PC-9 (cell line): ENCODE data around the gene ITGA2. TPM values are rescaled to one million over a fixed set of nuclear protein-coding genes. Genes with fewer than 3 reads are reported as not detected.
"Not testable (repeated sequence)": the region's sequence is repeated elsewhere in the genome, so short reads cannot be mapped to it uniquely, and the experiment has no call there.

Source experiments
- BruUV-seq: library from RNA; stranded (reverse); fragments of 400-500 nt; replicated peaks from 2 replicates; lab custom pipeline; 2021; lab: Mats Ljungman, UMichigan
- CTCF ChIA-PET: fragments of 300-600 bp; sonication (Branson Sonifier 250); formaldehyde crosslinking; loops from one replicate; lab custom pipeline; 2022; ENCODE audit warnings: antibody characterized with exemption; lab: Charles Lee
- POLR2A ChIA-PET: fragments of 300-600 bp; sonication (Branson Sonifier 250); formaldehyde crosslinking; loops from one replicate; lab custom pipeline; 2022; ENCODE audit warnings: antibody characterized with exemption; ENCODE audit not compliant: unreplicated experiment; lab: Charles Lee
- DNase-seq, 2 experiments: peaks; one replicate each; pipeline versions ENCODE4 v3.0.0 to v3.0.0-alpha.2; 2015 to 2022; ENCODE audit warnings: mixed read lengths in 1 of 2
- H2AFZ ChIP-seq: fragments of 200-600 bp; sonication (generic); 2 replicates; pipeline ENCODE4 v1.8.1; 2017; ENCODE audit warnings: antibody characterized with exemption
- H3F3A ChIP-seq: fragments of 200-600 bp; sonication (generic); 2 replicates; pipeline ENCODE4 v1.8.1; 2017; ENCODE audit warnings: antibody characterized with exemption, mild to moderate bottlenecking, low read depth; ENCODE audit not compliant: insufficient read depth
- H3K27ac ChIP-seq: fragments of 200-600 bp; sonication (generic); 2 replicates; pipeline ENCODE4 v1.6.1; 2016; ENCODE audit warnings: mixed run types
- H3K27me3 ChIP-seq: fragments of 200-600 bp; sonication (generic); 2 replicates; pipeline ENCODE4 v1.6.1; 2016; ENCODE audit warnings: low read depth, mixed run types; ENCODE audit not compliant: insufficient read depth
- H3K36me3 ChIP-seq: fragments of 200-600 bp; sonication (generic); 2 replicates; pipeline ENCODE4 v1.6.1; 2016; ENCODE audit warnings: low read depth, mixed run types
- H3K4me1 ChIP-seq: fragments of 200-600 bp; sonication (generic); replicated peaks from 2 replicates; pipeline ENCODE4 v1.6.1; 2016; ENCODE audit warnings: mixed run types; ENCODE audit not compliant: insufficient read depth
- H3K4me2 ChIP-seq: fragments of 200-600 bp; sonication (generic); 2 replicates; pipeline ENCODE4 v1.6.1; 2017; ENCODE audit warnings: mixed run types
- H3K4me3 ChIP-seq: fragments of 200-600 bp; sonication (generic); 2 replicates; pipeline ENCODE4 v1.6.1; 2016; ENCODE audit warnings: mixed run types
- H3K79me2 ChIP-seq: fragments of 200-600 bp; sonication (generic); 2 replicates; pipeline ENCODE4 v1.6.1; 2017; ENCODE audit warnings: low read depth, mixed run types
- H3K9me2 ChIP-seq: fragments of 200-600 bp; sonication (generic); 2 replicates; pipeline ENCODE4 v1.8.1; 2017; ENCODE audit warnings: mild to moderate bottlenecking; ENCODE audit not compliant: insufficient read depth
- H3K9me3 ChIP-seq: fragments of 200-600 bp; sonication (generic); 2 replicates; pipeline ENCODE4 v1.8.1; 2016; ENCODE audit warnings: low read depth; ENCODE audit not compliant: insufficient read depth
- H4K20me1 ChIP-seq: fragments of 200-600 bp; sonication (generic); 2 replicates; pipeline ENCODE4 v1.8.1; 2017; ENCODE audit not compliant: insufficient read depth
- EZH2 ChIP-seq: fragments of 200-600 bp; sonication (generic); IDR thresholded peaks from 2 replicates; pipeline ENCODE4 v1.8.0; 2017; ENCODE audit warnings: antibody characterized with exemption, low read depth
- intact Hi-C: fragments of 100-400 bp; cut with micrococcal nuclease; formaldehyde crosslinking; loops from one replicate; pipeline ENCODE4 v1.10.0; 2022; ENCODE audit not compliant: unreplicated experiment
- total RNA-seq: library from RNA; stranded (reverse); gene quantifications from 2 replicates; pipeline ENCODE4 v1.2.3, GENCODE V29; 2021
- TF ChIP-seq, protein P1 (sequence below): fragments of 200-600 bp; sonication (generic); conservative IDR thresholded peaks from 2 replicates; pipeline ENCODE4 v1.6.1; 2017; ENCODE audit warnings: mixed run types, antibody characterized with exemption, mild to moderate bottlenecking, moderate library complexity

The ITGA2 gene
- total RNA-seq, 1 experiment from 2014 or later = 35.8 TPM

DNA sequence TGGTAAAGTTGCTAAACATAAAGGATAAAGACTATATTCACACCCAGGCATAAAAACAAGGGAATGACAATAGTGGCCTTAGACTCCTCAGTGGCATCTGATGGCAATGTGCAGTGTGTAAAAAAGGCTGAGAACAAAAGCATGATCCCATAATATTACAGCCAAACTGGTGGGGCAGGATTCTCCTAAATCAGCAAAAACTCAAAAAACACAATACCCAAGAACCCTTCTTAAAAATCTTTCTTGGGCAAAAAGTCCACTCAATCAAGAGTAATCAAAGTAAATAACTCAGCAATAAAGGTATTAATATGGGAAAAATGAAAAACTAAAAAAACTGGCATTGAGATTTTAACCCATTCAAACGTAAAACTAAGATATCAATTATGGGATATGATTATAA lies 122.0 kb downstream of the ITGA2 start:
- Histone ChIP-seq H3K4me1 (peaks cover 18% of the 10 kb centered on the region), H3K9me3 (no peaks in the 10 kb centered on the region), H3K27me3 (no peaks in the 10 kb centered on the region), H3K36me3 (no peaks in the 10 kb centered on the region), H3K27ac (no peak overlapping the region), H3F3A (no peaks in the 10 kb centered on the region), H3K4me3 (no peak overlapping the region), H2AFZ (no peak overlapping the region), H4K20me1 (no peaks in the 10 kb centered on the region), H3K79me2 (peaks cover 10% of the 10 kb centered on the region), H3K4me2 (peak overlapping the region; percentile 88), H3K9me2 (no peaks in the 10 kb centered on the region)
- BruUV-seq = no TSS peak
- intact Hi-C loops = no loop called here
- ChIA-PET POLR2A (no interaction called here), CTCF (no interaction called here)
- no peak for TF ChIP-seq EZH2
- TF ChIP-seq, protein P1, sequence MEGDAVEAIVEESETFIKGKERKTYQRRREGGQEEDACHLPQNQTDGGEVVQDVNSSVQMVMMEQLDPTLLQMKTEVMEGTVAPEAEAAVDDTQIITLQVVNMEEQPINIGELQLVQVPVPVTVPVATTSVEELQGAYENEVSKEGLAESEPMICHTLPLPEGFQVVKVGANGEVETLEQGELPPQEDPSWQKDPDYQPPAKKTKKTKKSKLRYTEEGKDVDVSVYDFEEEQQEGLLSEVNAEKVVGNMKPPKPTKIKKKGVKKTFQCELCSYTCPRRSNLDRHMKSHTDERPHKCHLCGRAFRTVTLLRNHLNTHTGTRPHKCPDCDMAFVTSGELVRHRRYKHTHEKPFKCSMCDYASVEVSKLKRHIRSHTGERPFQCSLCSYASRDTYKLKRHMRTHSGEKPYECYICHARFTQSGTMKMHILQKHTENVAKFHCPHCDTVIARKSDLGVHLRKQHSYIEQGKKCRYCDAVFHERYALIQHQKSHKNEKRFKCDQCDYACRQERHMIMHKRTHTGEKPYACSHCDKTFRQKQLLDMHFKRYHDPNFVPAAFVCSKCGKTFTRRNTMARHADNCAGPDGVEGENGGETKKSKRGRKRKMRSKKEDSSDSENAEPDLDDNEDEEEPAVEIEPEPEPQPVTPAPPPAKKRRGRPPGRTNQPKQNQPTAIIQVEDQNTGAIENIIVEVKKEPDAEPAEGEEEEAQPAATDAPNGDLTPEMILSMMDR = no peak
- DNase-seq = no peak

DNA sequence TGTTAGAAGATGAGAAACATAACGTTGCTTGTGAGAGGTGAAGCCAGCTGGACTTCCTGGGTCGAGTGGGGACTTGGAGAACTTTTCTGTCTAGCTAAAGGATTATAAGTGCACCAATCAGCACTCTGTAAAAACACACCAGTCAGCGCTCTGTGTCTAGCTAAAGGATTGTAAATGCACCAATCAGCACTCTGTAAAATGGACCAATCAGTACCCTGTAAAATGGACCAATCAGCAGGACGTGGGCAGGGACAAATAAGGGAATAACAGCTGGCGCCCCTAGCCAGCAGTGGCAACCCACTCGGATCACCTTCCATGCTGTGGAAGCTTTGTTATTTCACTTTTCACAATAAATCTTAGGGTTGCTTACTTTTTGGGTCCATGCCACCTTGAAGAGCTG lies 123.2 kb downstream of the ITGA2 start:
- H3K27me3 ChIP-seq, H4K20me1 ChIP-seq, CTCF ChIA-PET, BruUV-seq, H3K36me3 ChIP-seq, H3K4me2 ChIP-seq, H3K9me2 ChIP-seq, intact Hi-C loops, POLR2A ChIA-PET, H3F3A ChIP-seq, H3K9me3 ChIP-seq, H3K4me3 ChIP-seq, H3K27ac ChIP-seq, H2AFZ ChIP-seq, DNase-seq: not testable (repeated sequence)
- peaks cover 18% of the 10 kb centered on the region for H3K4me1 ChIP-seq
- H3K79me2 ChIP-seq = peaks cover 10% of the 10 kb centered on the region

DNA sequence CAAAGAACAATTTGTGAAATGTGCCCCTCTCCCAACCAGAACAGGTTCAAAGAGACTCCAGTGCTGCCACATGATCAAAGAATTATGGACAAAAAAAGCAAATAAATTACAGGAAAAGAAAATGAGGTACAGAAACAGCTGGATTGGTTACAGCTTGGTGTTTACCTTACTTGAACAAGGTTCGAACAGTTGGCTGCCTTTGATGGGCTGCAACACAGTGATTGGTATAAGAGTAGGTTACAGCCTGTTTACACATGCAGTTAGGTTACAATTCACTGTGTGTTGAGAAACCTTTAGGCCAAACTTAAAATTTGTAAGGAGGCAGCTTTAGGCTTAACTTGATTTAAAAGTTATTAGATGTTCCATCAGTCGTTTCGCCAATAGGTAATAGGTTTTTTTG lies 123.8 kb downstream of the ITGA2 start:
- no peaks in the 10 kb centered on the region for H3K9me2 ChIP-seq
- TF ChIP-seq, protein P1 = no peak
- TF ChIP-seq EZH2 = no peak
- intact Hi-C loops = no loop called here
- ChIA-PET POLR2A (no interaction called here), CTCF (no interaction called here)
- H3K9me3 ChIP-seq = no peaks in the 10 kb centered on the region
- no peak overlapping the region for H2AFZ ChIP-seq
- H3K27ac ChIP-seq = no peak overlapping the region
- no peak overlapping the region for H3K4me2 ChIP-seq
- peaks cover 18% of the 10 kb centered on the region for H3K4me1 ChIP-seq
- no peaks in the 10 kb centered on the region for H3K27me3 ChIP-seq
- H3F3A ChIP-seq = no peaks in the 10 kb centered on the region
- peaks cover 10% of the 10 kb centered on the region for H3K79me2 ChIP-seq
- H3K36me3 ChIP-seq = no peaks in the 10 kb centered on the region
- H4K20me1 ChIP-seq = no peaks in the 10 kb centered on the region
- BruUV-seq = no TSS peak
- DNase-seq = no peak
- no peak overlapping the region for H3K4me3 ChIP-seq

GRCh38 chr5:53113947-53114346 lies 124.8 kb downstream of the ITGA2 start:
- DNase-seq = no peak
- Histone ChIP-seq H4K20me1 (no peaks in the 10 kb centered on the region), H3K27me3 (no peaks in the 10 kb centered on the region), H3K4me2 (no peak overlapping the region), H3K79me2 (peaks cover 10% of the 10 kb centered on the region), H3K4me3 (no peak overlapping the region), H3F3A (no peaks in the 10 kb centered on the region), H3K4me1 (peaks cover 8% of the 10 kb centered on the region; the same call in 1 of the 2 replicates), H3K9me2 (no peaks in the 10 kb centered on the region), H3K36me3 (no peaks in the 10 kb centered on the region), H3K9me3 (no peaks in the 10 kb centered on the region), H2AFZ (no peak overlapping the region), H3K27ac (no peak overlapping the region)
- ChIA-PET POLR2A (no interaction called here), CTCF (no interaction called here)
- no TSS peak for BruUV-seq
- intact Hi-C loops = no loop called here
- TF ChIP-seq, protein P1 = no peak
- TF ChIP-seq EZH2 = no peak
